ENCODE results near the gene HIGD1A.

Gene HIGD1A

GRCh38 chr3:42733501-42734262, 70.6 kb downstream of the HIGD1A start:
- no peak for DNase-seq

All from DMS79 treated with DMSO at 0.1 percent for 48 hours (cell line).